Epithelial cell of esophagus (primary cell): Measurements from ENCODE around the gene EPGN.

Source experiments
- DNase-seq: peaks from one replicate; pipeline ENCODE4 v3.0.0; 2010; ENCODE audit warnings: low read depth
- H3K4me3 ChIP-seq: 2 replicates; pipeline ENCODE4 v1.5.1; 2011; ENCODE audit warnings: mild to moderate bottlenecking, low read length, control low read depth
- TF ChIP-seq, protein P1 (sequence below): IDR thresholded peaks from 2 replicates; pipeline ENCODE4 v1.5.1; 2011; ENCODE audit warnings: low read depth, mild to moderate bottlenecking, low read length, control low read depth, inconsistent platforms; ENCODE audit not compliant: insufficient read depth; ENCODE audit errors: missing control alignments

The EPGN gene

DNA sequence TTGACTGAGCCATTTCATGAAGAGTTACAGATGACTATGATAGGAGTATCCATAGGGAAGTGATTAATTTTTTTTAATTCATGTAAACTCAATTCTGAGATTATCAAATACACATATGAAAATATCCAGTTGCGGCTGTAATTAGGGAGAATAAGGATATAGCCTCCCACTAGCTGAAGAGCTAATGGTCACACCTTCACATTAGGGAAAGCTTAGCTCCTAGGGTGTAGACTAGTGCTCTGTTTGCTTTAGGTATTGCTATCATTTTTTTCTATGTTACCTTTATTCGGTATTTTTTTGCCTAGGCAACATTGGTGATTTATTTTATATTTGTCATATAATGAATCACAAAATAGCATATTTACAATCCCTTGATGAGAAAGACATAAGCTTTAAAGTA is 39.6 kb upstream of the EPGN start:
- DNase-seq = no peak
- TF ChIP-seq, protein P1, sequence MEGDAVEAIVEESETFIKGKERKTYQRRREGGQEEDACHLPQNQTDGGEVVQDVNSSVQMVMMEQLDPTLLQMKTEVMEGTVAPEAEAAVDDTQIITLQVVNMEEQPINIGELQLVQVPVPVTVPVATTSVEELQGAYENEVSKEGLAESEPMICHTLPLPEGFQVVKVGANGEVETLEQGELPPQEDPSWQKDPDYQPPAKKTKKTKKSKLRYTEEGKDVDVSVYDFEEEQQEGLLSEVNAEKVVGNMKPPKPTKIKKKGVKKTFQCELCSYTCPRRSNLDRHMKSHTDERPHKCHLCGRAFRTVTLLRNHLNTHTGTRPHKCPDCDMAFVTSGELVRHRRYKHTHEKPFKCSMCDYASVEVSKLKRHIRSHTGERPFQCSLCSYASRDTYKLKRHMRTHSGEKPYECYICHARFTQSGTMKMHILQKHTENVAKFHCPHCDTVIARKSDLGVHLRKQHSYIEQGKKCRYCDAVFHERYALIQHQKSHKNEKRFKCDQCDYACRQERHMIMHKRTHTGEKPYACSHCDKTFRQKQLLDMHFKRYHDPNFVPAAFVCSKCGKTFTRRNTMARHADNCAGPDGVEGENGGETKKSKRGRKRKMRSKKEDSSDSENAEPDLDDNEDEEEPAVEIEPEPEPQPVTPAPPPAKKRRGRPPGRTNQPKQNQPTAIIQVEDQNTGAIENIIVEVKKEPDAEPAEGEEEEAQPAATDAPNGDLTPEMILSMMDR = no peak
- H3K4me3 ChIP-seq = no peak overlapping the region

GRCh38 chr4:74278490-74278889 is 29.8 kb upstream of the EPGN start:
- H3K4me3 ChIP-seq = no peak overlapping the region
- DNase-seq = peak; percentile 27
- TF ChIP-seq, protein P1 = no peak

DNA sequence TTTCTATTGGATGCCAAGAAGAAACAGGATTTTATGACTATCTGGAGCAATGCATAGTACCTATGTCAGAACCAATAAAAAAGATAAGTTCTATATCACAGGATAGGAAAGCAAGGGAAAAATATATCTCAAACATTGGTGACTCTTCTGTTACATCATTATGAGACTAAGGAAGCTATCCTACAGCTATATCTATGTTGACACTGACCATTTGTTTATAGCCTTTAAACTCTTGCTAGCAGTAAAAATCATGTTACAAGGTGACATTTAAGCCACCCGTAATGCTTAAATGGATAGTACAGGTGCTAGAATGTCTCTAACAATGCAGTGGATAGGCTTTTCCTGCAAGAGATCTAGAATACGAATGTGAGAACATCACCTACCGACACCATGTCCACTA is 28.6 kb upstream of the EPGN start:
- TF ChIP-seq, protein P1 = no peak
- DNase-seq = no peak
- no peak overlapping the region for H3K4me3 ChIP-seq

- peak; percentile 43 for DNase-seq
- H3K4me3 ChIP-seq = no peak overlapping the region
- TF ChIP-seq, protein P1 = no peak
Observed at GRCh38 chr4:74282926-74283325, 25.3 kb upstream of the EPGN start.

- DNase-seq = peak; percentile 98
Observed at GRCh38 chr4:74283614-74284013, 24.7 kb upstream of the EPGN start.

GRCh38 chr4:74284053-74284452 is 24.2 kb upstream of the EPGN start:
- DNase-seq = peak; percentile 54
- H3K4me3 ChIP-seq = no peak overlapping the region
- TF ChIP-seq, protein P1 = no peak

More at GRCh38 chr4:74283614-74284013, 24.7 kb upstream of the EPGN start:
- H3K4me3 ChIP-seq = no peak overlapping the region
- TF ChIP-seq, protein P1 = no peak

DNA sequence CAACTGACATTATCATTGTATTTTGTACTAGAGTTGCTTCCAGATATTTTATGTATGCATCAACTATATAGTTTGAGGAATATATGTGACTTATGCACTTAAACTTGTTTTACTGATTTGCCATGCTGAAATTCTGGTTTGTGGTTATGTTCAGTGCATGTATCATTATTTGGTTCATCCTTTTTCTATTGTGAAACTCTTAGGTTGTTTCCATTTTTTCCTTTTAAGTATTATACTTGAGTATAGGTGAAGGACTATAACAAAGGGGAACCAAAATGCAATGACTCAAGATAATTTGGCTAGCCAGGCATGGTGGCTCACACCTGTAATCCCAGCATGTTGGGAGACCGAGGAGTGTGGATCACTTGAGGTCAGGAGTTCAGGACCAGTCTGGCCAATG is 21.1 kb upstream of the EPGN start:
- DNase-seq = peak; percentile 60
- no peak overlapping the region for H3K4me3 ChIP-seq
- TF ChIP-seq, protein P1 = no peak
